ENCODE measurements around the gene SEMA4A.
"Not testable (repeated sequence)": the region's sequence is repeated elsewhere in the genome, so short reads cannot be mapped to it uniquely, and the experiment has no call there.

Gene SEMA4A

GRCh38 chr1:156194300-156194652 lies 40.9 kb downstream of the SEMA4A start:
- no peak for DNase-seq (ENCODE audit: low spot score)

- no peak for DNase-seq (ENCODE audit: low spot score)
Observed at GRCh38 chr1:156195853-156196252, 42.5 kb downstream of the SEMA4A start.

- DNase-seq (ENCODE audit: low spot score) = no peak
Observed at GRCh38 chr1:156196445-156196844, 43.1 kb downstream of the SEMA4A start.

- no peak for DNase-seq (ENCODE audit: low spot score)
Observed at GRCh38 chr1:156198831-156199349, 45.5 kb downstream of the SEMA4A start.

GRCh38 chr1:156200044-156200443 lies 46.7 kb downstream of the SEMA4A start:
- no peak for DNase-seq (ENCODE audit: low spot score)

GRCh38 chr1:156203331-156203730 lies 49.9 kb downstream of the SEMA4A start:
- DNase-seq (ENCODE audit: low spot score) = no peak

GRCh38 chr1:156204686-156205085 lies 51.3 kb downstream of the SEMA4A start:
- DNase-seq (ENCODE audit: low spot score) = no peak

- DNase-seq (ENCODE audit: low spot score) = no peak
Observed at GRCh38 chr1:156211243-156211642, 57.9 kb downstream of the SEMA4A start.

GRCh38 chr1:156212130-156212529 lies 58.7 kb downstream of the SEMA4A start:
- no peak for DNase-seq (ENCODE audit: low spot score)

GRCh38 chr1:156212833-156213643 lies 59.7 kb downstream of the SEMA4A start, which contains the start of gene PMF1:
TSS of gene PMF1 (plus strand) at chr1:156213007. CDS start at chr1:156213016, 9 bp downstream.
- peak; percentile 100 for DNase-seq (ENCODE audit: low spot score)

- no peak for DNase-seq (ENCODE audit: low spot score)
Observed at GRCh38 chr1:156213644-156213966, 60.2 kb downstream of the SEMA4A start.

- no peak for DNase-seq (ENCODE audit: low spot score)
Observed at GRCh38 chr1:156214024-156214748, 60.8 kb downstream of the SEMA4A start.

- not testable (repeated sequence) for DNase-seq (ENCODE audit: low spot score)
Observed at GRCh38 chr1:156216361-156217086, 63.1 kb downstream of the SEMA4A start.

GRCh38 chr1:156217871-156218270 lies 64.5 kb downstream of the SEMA4A start:
- DNase-seq (ENCODE audit: low spot score) = no peak

- no peak for DNase-seq (ENCODE audit: low spot score)
Observed at GRCh38 chr1:156220226-156220625, 66.8 kb downstream of the SEMA4A start.

GRCh38 chr1:156221986-156222692 lies 68.8 kb downstream of the SEMA4A start:
- no peak for DNase-seq (ENCODE audit: low spot score)

- DNase-seq (ENCODE audit: low spot score) = no peak
Observed at GRCh38 chr1:156225677-156226014, 72.3 kb downstream of the SEMA4A start.

- DNase-seq (ENCODE audit: low spot score) = no peak
Observed at GRCh38 chr1:156226116-156226538, 72.7 kb downstream of the SEMA4A start.

- no peak for DNase-seq (ENCODE audit: low spot score)
Observed at GRCh38 chr1:156226782-156227181, 73.4 kb downstream of the SEMA4A start.

All from D341Med (cell line).